Lower leg skin (tissue), 3 donors: Measurements from ENCODE around the gene MAFF.

ENCODE experiments used
- CTCF ChIP-seq, 3 donors: fragments of 450-650 bp; IDR thresholded peaks; one replicate each; pipeline ENCODE4 v1.5.1; 2016; ENCODE audit warnings: antibody characterized with exemption in 3 of 3, mild to moderate bottlenecking in 3 of 3, moderate library complexity in 2 of 3
- POLR2A ChIP-seq, 2 donors: fragments of 450-650 bp; IDR thresholded peaks; one replicate each; pipeline ENCODE4 v1.6.1; 2016 to 2017; ENCODE audit warnings: antibody characterized with exemption in 2 of 2, mild to moderate bottlenecking in 1 of 2, moderate library complexity in 1 of 2

GRCh38 chr22:38203855-38204514 lies 2.2 kb downstream of the MAFF start:
- TF ChIP-seq CTCF (IDR thresholded peaks at IDR 0.05) (no peak), POLR2A (IDR thresholded peaks at IDR 0.05) (no peak)
